ENCODE results near the gene AQP5.
A peak's percentile ranks its signal among the peaks of the same experiment; 100 is the strongest.
"Not testable (repeated sequence)": the region's sequence is repeated elsewhere in the genome, so short reads cannot be mapped to it uniquely, and the experiment has no call there.

AQP5 gene

DNA sequence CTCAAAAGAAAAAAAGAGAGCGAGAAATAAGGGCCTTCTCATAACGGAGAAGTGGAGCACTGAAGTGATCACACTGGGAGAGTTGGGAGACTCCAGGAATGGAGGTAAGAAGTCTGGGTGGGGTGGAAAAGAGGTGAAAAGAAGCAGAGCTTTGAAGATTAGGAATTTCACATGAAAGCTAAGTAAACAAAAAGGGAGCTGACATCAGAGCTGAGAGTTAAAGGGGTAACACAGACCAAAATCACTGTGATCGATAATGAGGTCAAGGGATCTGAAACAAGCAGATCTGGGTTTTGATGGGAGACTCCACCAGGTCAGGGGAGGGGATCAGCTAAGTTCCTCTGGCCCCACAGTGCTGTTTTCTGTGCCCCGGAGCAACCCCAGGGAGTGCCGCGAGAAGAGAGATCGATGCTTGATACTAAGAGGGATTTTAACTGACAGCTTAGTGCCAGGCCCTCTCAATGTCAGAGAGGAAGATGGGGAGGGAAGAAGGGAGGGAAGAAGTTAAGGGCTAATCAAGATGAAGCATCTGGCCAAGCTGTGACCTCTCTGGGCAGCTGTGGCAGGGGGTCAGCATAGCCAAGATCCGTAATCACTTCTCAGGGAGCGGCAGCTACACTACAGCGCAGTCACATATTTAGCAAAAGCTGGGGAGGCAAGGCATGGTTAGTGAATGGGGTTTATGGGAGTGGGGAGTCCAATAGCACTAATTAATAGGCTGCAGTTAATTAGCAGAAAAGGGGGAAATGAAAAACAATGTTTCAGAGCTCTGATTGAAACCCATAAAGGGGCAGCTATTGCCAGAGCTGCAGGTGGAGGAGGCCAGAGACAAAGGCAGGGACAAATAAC lies 19.1 kb downstream of the AQP5 start:
- no peak for DNase-seq (ENCODE audit: low spot score)

DNA sequence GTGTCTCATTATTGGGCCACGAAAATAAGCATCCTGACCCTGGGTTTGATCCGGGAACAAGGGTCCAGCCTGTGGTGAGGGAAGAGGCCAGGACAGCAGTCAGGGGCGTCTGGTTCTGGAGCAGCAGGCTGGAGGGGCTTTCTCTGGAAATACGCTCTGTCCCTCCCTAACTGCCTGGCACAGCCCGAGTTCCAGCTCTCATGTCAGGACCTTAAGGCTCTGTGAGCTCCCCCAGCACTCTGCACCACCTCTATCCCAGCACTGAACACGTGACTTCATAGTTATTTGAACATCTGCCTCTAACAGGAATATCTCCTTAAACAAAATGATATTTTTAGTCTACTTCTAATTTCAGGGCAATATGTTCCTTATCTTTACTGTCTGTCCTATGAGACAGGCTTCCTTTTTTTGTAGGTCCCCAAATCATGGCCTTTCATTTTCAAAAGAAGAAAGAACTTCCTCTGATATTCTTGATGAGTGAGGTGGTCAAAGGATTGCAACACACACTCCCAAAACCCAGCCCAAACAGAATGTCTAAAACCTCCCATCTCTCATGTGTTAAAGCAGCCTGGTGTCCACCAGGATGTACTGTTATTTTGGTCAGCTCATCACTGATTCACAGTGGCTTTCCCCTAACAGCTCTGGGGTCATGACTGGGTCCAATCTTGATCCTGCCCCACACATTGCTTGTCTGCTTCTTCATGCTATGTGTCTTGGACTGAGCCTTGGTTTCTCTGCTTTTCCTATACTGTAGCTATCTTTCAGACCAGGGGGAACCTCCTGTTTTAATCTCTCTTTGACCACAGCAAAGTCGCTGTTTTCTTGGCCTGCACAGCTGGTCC lies 20.8 kb downstream of the AQP5 start:
- no peak for DNase-seq (ENCODE audit: low spot score)

DNA sequence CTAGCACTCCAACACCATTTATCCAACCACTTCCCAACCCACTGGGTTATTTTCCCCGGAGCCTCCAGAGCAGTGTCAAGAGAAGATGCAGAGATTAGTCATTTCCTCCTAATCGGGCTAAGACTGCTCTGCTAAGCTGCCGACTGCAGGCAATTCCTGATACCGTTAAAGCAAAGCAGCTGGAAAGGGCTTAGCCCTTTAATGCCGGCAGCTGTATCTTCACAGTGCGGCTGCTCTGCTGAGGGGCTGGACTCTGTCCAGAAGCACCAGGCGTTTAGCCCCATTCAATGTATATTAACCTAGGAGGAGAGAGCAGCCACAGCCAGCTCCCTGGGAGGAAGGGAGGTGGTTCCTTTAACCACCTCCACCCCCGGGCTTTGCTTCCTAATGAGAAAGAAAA lies 22.2 kb downstream of the AQP5 start:
- DNase-seq (ENCODE audit: low spot score): no peak

DNA sequence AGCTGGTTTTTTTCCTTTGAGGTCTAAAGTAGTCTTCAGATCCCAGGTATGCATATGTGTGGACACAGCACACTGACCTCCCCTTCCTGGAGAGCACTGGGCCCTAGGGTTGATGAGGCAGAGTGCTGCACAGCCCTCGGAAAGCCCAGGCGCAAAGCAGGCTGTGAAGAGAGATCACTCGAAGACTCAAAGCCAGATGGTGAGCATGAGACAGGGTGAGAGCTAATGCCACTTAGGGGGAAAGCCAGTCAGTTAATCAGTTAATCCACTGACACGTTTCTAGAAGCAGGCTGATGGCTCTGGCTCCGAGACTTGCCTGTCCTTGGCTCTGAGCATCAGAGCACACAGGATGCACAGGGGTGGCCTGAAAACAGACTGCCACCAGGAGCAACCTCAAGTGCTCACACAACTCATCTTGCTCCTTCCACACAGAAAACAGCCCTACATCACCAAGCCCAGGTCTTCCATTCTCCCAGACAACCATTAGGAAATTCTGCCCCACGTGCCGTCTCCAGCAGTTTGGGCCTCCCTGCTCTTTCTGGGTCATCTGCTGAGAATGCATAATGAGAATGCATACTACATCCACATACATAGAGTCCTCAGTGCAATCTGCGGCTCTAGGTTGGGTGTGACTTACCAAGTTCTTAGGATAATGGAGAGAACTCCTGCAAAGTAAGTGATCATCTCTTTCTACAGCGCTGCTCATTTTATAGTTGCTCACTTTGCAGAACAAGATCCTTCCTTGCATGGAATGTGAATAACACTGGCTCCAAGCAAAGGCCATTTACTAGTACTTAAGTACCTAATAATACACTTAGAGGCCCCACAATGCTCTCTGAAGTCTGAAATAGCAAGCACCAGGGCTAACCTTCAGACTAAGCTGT lies 23.0 kb downstream of the AQP5 start:
- DNase-seq (ENCODE audit: low spot score): no peak

DNA sequence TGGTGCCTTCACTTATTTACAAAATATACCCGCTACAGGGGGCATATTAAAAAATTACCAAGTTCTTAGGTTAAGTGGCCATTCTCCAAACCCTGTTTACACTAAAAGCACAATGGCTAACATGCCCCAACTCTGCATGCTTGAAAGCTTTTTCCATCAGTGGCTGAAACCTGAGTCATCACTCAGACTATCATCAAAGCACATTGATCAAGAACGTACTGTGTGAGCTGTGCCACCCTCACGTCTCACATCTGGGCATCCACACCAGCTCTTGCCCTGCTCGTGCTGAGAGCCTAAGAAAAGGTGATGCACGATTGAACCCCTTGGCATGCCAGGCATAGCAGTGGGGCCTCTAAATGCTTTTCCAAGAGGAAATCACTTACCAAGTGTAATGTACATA lies 24.3 kb downstream of the AQP5 start:
- no peak for DNase-seq (ENCODE audit: low spot score)

DNA sequence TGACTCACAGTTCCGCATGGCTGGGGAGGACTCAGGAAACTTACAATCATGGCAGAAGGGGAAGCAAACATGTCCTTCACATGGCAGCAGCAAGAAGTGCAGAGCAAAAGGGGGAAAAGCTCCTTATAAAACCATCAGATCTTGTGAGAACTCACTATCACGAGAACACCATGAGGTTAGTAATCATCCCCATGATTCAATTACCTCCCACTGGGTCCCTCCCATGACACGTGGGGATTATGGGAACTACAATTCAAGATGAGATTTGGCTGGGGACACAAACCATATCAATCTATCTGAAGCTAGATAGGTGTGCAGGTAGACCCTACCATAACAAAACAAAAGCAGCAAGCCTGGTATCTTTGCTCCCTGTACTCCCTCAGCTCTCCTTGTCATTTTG lies 24.8 kb downstream of the AQP5 start:
- DNase-seq (ENCODE audit: low spot score): not testable (repeated sequence)

DNA sequence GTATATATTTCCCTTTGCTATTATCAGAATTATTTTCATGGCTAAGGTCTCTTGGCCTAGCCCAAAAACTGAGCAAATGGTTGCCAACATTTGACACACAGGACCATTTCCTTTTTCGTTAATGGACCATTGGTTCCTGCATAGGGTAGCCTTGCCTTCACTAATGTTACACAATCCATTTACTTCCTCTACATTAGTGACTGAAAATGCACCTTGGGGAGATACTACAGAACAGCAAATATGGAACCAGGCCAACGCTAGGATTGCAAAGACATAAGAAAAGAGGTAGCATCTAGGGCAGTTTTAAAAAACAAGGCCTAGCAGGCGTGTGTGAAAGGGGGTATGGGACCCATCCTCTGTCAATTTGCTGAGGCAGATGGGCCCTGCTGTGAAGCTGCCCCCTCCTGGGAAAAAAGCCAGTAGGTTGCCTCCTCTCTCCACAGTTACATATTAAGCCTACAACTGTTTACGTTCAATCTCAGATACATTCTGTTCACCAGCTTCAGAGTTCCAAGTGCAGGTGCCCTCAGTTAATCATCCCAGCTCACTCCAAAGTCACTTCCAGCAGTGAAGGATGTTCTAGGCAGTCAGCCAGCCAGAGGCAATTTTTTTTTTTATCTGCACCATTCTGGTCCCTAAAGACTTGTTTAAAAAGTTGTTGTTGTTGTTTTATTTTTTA lies 26.1 kb downstream of the AQP5 start:
- no peak for DNase-seq (ENCODE audit: low spot score)

DNA sequence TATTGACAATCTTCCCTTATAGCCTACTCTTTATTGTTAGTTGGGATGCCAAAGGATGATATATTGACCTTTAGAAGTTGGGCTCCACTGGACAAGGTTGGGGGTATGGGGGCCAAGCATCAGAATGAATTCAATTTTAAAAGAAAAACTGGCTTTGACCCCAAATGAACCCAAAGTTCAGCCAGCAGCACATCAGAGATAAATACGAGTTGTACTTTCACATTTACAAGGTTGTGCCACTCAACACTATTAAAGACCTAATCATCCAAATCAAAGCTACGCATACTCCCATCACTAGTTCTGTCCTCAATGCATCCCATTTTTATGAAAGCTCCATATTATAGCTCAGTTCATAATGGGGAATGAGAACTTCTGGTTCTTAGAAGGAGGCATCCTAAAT lies 27.7 kb downstream of the AQP5 start:
- DNase-seq (ENCODE audit: low spot score): not testable (repeated sequence)

DNA sequence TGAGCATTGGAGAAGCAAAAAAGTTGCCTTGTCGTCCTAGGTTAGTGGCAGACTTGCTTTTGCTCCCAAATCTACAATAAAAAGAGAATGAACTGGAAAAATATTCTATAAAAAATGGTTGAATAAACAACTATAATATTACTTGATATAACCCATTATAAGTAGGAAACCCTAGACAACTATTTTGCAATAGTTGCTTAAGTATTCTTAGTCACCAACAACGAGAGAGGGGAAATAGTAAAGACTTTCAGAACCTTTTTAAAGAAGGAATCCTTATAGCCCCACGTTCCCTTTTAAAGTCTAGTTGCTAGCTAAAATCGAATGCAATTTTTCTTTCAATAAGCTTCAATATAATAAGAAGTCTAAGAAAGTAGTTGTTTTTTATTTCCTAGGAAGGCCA lies 28.6 kb downstream of the AQP5 start:
- no peak for DNase-seq (ENCODE audit: low spot score)

DNA sequence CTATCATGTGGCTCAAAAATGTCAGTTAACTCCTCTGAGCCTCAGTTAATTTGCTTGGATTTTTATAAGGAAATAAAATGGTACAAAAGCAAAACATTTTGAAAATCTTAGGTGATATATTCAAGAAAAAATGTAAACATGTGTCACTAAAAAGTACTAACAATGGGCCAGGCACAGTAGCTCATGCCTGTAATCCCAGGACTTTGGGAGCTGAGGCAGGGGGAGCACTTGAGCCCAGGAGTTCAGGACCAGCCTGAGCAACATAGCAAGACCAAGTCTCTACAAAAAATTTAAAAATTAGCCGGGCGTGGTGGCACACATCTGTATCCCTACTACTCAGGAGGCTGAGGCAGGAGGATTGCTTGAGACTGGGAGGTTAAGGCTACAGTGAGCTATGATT lies 36.8 kb downstream of the AQP5 start:
- DNase-seq (ENCODE audit: low spot score): no peak

DNA sequence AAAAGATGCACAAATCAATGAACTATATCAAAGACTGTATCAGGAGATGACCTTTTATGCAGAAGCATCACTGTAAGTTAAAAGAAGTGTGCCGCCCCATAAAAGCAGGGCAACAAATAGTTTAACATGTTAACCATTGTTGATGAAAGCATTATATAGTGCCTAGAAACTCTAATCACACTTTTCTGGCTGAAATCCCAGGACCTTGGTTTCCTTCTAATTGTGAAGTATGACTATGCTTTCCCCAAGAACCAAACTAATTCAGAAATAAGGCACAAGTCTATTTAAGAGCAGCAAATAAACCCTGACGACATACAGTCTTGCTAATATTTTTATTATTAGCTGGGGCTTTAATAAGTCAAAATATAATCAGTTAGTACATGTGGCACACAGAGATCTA lies 41.9 kb downstream of the AQP5 start:
- no peak for DNase-seq (ENCODE audit: low spot score)

DNA sequence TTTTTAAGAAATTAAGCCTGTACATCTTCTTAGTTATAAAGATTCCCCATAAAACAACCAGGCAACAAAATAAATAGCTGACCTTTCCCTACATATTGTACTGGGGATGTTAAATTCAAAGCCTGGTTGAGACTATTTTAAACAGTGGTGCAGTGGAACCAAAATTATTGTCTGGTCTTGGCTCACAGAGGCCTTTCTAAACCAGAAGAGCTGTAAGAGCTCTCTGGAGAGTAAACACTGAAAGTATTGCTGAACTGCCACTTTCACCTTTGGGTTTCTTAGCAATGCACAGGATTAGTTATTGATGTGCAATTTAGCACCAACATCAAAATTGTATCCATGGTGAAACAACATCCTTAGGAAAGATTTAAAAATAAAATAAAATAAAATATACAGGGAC lies 43.0 kb downstream of the AQP5 start:
- DNase-seq (ENCODE audit: low spot score): no peak

DNA sequence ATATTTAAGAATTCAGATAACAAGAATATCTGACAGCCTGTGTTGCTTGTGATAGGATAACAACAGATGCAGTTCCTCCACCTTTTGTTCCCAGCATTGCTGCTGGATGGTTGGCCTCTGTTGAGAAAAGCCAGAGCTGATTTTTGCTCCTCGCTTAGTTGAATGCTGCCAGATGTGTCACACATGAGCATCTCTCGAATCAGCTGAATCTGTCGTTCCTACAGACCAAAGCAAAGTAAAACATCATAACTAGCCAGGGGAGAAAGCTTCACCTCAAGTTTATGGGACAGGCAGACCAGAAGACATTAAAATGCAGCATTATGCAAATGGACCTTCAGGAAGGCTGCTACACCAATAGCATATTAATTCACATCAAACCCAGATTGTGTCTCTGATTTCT lies 43.5 kb downstream of the AQP5 start:
- DNase-seq (ENCODE audit: low spot score): peak; percentile 65

DNA sequence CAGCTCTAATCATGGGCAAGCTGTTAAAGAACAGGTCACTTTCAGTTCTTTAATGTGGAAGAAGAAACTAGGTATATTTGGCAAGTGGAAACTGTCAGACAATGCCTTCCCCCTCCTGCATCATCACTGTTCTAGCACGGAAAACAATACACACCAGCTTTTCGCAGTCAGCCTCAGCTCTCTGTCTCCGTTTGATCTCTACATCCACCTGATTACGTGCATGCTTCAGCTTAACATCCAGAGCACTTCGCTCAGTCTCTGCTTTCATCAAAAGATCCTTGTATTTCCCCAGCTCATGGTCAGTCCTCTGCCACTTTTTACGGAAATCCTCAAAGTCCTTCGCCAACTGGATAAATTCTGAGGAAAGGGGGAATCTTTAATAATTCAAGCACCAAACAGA lies 44.6 kb downstream of the AQP5 start:
- DNase-seq (ENCODE audit: low spot score): peak; percentile 69

DNA sequence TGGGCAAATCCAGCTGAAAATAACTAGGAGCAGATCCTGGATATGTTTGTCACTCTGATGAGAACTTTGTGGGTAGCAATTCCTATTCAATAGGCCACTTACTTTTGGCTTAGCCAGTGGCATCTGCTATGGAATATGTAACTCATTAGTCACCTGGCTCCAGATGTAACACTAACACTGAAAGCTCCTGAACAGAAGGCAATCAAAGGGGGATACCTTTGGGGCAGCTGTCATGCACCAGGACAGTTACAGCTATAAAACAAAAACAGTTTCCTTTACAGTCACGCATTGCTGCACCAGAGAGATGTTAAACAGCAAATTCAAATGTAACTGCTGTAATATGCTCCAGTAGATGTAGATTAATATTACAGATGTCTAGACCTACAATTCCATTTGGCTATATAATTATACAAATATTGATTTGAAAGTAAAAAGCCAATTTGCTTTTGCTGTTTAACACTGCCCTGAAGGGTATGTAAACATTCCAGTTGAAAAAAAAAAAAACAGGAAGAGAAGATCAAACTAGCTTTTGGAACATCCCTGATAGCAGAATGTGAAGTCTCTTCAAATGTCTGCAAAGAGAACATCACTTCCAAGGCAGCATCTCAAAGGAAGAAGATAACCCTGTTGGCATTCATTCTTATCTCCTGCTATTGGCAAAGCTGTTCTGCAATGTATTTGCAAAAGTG lies 45.2 kb downstream of the AQP5 start:
- no peak for DNase-seq (ENCODE audit: low spot score)

DNA sequence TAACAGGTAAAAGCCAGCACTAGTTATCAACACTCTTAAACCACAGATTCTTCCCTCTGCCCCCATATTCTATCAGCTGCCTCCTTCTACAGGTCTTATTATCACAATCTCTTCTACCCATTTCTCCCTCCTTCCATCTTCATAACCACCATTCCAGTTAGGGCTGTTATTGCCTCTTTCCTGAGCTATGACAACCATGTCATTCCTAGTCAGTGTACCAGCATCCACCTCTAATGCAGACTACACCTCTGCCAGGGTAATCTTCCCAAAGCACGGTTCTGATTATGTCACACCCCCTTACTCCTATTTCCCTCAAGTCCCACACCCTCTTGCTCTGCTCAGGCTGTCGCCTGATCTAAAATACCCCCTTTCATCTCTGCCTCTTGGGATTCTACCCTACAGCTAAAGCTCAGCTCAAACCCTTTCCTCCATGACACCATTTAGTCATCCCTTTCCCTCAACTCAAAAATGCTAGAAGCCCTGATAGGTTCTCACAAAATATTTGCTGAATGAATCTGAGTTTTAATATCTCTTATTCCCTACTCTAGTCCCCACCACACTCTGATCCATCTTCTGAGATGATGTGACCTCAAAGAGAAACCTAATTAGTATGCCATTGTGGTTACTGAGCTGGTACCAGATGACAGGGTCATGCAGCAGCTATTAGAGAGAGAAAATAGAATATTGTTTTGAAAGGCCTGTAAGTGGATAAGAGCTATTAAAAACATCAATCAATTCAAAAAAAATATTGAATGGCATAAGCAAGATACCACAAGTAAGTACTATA lies 51.9 kb downstream of the AQP5 start:
- DNase-seq (ENCODE audit: low spot score): peak; percentile 70

DNA sequence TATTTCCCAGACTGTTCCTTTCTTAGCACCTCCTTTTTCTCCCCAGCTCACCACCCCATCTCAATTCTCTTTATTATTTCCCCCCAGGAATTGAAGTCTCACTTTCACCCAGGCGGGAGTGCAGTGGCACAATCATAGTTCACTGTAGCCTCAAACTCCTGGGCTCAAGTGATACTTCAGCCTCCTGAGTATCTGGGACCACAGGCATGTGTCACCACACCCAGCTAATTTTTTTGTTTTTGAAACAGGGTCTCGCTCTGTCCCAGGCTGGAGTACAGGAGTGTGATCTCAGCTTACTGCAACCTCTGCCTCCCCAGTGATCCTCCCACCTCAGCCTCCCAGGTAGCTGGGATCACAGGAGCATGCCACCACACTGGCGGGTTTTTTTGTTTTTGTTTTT lies 52.7 kb downstream of the AQP5 start:
- DNase-seq (ENCODE audit: low spot score): no peak

All from pons (tissue), 1 donor.